SHP77 treated with DMSO at 0.1 percent for 48 hours (cell line): ENCODE data around the gene CEP44.
"Not testable (repeated sequence)": the region's sequence is repeated elsewhere in the genome, so short reads cannot be mapped to it uniquely, and the experiment has no call there.

Experiments
- DNase-seq: peaks from one replicate; lab custom pipeline; 2025; lab: John Stamatoyannopoulos, UW

Gene CEP44

DNA sequence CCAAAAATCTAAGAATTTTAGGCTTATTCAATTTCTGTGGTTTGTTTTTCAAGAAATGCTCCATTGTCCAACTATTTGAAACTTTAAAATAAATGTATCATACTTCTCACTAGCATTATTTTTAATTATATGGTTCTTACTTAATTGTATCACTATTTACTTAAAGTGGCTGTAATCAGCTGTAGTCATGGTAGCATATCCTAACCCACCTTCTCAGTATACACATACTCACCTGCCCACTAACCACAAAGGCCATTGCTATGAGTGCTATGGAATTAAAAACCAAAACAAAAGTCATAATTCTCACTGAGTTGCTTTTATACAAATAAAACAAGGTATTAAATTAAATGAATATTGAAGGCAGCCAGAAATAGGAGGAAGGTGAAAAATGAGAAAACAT is 5.2 kb upstream of the CEP44 start:
- DNase-seq, result no peak

GRCh38 chr4:174279433-174280155 is 4.1 kb upstream of the CEP44 start:
- no peak for DNase-seq

GRCh38 chr4:174281182-174281737 is 2.5 kb upstream of the CEP44 start:
- no peak for DNase-seq

DNA sequence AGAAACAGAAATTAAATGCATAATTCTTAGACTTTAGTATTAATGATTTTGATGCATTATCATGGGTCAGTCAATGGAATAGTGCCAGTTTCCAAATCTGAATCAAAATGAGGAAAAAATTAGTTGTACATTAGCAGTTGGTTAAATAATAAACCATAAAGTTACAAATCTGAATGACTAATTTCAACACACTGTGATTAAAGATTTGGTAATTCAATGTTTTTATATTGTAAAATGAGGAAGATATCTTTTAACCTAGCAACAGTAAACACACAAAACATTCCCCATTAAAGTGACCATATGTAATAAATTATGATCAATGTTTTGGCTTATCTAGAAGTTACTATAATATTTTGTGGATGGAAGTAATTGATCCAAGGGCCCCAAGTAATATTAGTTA is 1.8 kb upstream of the CEP44 start:
- no peak for DNase-seq

DNA sequence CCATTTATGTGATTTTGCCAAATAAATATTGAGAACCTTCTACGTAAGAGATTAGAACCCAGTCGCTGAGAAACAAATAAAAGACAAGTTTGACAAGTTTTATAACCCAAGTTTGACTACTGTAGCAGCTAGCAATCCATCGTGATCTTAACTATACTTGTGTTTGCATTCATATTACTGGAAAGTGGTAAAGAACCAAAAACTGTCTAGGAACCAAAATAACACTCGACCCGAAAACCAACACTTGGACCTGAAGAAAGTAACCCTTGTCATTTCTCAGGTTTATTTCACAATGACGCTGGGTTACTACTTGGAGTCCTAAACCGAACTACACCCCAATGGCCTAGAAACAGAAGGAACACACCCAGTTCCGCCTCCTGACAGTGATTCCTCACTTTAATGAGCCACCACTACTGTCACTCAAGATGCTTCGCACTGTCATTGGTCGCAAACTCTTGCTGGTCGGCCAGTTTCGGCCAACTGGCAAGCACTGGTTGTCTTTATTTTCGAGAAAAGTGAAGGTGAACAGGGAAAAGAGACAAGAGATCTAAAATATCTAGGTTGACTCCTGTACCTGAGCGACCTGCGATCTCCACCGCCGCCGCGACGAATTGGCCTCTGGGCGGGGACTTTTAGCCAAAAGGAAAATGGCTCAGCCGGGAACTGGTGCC is 740 bp upstream of the CEP44 start:
- DNase-seq, result peak; percentile 59

DNA sequence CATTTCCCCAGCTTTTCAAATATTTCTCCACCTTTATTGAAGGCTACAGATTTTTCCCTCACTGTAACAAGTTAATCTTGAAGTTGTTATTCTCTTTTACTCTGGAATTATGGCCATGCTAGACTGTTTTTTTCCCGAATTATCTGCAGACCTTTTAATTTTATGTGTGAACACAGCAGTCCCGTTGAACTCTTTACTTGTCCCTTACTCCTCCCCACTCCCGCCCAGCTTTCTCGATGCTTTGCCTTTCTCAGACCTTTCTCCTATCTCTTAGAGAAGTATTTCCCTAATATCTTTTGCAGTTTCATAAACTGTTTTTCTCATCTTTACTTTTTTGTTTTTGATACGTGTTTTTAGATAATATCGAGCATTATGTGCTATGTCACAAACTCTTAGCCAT is 776 bp downstream of the CEP44 start:
- DNase-seq, result no peak

DNA sequence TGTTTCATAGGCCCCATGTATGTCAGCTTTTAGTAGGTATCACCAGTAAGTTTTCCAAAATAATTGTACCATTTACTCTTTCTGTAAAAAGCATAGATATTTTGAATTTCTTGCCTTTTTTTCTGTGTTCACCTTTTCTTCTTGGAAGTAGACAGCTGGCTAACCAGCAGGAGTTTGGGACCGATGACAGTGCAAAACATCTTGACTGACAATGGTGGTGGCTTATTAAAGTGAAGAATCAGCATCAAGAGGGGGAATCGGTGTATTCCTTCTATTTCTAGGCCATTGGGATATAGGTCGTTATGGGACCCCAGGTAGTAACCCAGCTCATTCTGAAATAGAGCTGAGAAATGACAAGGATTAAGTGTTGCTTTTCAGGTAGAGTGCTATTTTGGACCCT is 3.2 kb downstream of the CEP44 start:
- DNase-seq, result no peak

GRCh38 chr4:174292473-174292872 is 8.8 kb downstream of the CEP44 start:
- DNase-seq, result no peak

- not testable (repeated sequence) for DNase-seq
These were observed 10.9 kb downstream of the CEP44 start for GRCh38 chr4:174294641-174295040.

DNA sequence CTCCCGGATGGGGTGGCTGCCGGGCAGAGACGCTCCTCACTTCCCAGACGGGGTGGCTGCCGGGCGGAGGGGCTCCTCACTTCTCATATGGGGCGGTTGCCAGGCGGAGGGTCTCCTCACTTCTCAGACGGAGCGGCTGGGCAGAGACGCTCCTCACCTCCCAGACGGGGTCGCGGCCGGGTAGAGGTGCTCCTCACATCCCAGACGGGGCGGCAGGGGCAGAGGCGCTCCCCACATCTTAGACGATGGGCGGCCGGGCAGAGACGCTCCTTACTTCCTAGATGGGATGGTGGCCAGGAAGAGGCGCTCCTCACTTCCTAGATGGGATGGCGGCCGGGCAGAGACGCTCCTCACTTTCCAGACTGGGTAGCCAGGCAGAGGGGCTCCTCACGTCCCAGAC is 11.4 kb downstream of the CEP44 start:
- DNase-seq, result not testable (repeated sequence)

GRCh38 chr4:174303687-174304086 is 20.0 kb downstream of the CEP44 start:
- DNase-seq, result no peak

DNA sequence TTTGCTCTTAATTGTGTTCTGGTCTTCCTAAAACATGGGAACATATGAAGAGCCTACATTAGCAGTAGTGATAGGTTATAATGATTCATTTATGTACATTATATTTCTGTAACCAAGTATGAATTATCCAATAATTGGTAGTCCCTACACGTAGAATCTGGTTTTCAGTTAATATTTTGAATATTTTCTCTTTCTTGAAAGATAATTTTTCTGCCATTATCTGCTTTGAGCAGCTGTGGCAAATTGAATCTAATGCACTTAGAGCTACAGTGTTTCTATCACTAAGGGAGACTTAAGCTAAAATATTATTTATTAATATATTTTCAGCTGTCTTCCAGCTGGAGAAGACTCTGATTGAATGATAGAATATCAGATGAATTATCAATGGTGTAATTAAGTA is 21.0 kb downstream of the CEP44 start:
- no peak for DNase-seq

DNA sequence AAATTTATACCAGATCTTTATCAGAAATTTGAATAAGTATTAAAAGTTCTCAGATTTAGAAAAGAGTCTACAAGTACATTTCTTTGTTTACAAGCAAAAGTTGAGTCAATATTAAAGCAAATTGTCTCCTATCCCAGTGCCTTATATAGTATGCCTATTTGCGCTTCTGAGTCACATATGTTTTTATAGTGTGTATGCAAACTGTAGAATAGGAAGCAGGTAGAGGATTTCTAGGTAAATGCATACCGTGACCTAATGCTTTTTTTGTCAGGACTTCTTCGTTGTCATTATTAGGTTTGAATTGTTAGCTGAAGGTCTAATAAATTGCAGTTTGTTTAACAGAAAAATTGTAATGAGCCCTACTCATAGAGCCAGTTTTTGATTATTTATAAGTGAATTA is 22.2 kb downstream of the CEP44 start:
- no peak for DNase-seq

- DNase-seq, result no peak
These were observed 24.0 kb downstream of the CEP44 start for GRCh38 chr4:174307694-174308093.

GRCh38 chr4:174312993-174313392 is 29.3 kb downstream of the CEP44 start:
- DNase-seq, result no peak

GRCh38 chr4:174314274-174314673 is 30.6 kb downstream of the CEP44 start:
- DNase-seq, result no peak

DNA sequence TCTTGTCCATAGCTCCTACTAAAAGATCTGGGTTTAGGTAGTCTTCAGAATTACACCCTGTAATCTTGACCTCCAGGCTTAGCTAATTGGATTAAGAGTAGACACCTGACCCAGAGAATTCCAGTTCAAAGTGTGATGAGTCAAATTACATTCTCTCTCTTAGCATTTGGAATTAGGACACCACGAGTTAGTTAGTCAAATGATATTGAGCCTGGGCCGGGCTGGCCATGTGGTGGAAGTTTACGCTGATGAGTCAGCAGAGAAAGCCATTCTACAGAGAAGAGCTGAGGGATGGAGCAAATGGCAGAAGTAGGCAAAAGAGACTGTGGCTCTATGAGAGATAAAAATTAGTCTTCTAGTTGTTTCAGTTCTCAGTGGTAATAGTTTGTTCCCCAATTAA is 31.1 kb downstream of the CEP44 start:
- DNase-seq, result no peak

DNA sequence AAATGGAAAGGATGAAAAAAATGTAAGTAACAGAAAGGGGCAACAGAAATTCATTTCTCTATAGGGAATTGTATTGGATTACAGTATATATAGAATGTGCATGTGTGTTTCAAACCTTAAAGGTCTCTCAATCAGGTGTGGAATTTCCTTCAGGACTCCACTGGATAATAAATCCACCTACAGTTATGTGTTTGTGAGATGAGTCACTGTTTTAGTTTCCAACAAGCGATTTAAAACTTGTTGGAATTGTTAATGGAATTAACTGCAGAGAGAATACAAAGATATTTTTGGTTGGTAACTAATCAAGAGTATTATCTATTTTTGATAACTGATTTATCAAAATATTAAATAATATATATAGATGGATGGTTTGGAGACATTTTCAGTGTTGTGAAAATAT is 32.8 kb downstream of the CEP44 start:
- no peak for DNase-seq

DNA sequence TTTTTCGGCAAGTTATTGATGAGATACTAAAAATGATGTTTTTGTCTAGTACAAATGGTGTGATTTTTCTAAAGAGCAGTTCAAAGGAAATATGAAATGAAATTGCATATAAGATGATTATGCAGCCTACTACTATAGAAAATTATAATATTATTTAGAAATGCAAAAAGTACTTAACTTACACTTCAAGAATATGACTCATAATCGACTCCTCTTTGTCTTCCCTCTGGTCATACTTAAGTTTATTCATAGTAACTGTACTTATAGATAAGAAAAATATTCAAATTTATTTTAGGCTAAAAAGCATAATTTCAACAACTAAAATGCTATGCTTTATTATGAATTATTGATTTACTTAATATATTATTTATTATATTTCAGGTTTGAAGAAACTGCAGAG is 33.2 kb downstream of the CEP44 start:
- DNase-seq, result no peak

DNA sequence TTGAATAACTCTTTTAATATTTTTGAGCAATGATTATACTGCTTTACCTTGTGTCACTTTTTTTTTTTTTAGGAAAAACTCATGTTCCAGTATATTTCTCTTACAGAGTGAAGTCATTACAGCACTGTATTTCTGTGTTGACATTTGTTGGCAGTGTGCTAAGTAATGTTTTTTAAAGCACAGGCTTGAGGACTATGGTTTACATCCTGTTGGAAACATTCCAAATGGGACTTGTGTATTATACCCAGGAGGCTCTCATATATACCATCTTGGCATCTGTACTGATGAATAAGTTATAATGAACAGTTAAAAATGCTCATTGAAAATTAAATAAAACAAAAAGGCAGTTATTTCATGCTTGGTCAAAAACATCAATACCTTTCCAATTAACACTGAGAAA is 33.8 kb downstream of the CEP44 start:
- no peak for DNase-seq

DNA sequence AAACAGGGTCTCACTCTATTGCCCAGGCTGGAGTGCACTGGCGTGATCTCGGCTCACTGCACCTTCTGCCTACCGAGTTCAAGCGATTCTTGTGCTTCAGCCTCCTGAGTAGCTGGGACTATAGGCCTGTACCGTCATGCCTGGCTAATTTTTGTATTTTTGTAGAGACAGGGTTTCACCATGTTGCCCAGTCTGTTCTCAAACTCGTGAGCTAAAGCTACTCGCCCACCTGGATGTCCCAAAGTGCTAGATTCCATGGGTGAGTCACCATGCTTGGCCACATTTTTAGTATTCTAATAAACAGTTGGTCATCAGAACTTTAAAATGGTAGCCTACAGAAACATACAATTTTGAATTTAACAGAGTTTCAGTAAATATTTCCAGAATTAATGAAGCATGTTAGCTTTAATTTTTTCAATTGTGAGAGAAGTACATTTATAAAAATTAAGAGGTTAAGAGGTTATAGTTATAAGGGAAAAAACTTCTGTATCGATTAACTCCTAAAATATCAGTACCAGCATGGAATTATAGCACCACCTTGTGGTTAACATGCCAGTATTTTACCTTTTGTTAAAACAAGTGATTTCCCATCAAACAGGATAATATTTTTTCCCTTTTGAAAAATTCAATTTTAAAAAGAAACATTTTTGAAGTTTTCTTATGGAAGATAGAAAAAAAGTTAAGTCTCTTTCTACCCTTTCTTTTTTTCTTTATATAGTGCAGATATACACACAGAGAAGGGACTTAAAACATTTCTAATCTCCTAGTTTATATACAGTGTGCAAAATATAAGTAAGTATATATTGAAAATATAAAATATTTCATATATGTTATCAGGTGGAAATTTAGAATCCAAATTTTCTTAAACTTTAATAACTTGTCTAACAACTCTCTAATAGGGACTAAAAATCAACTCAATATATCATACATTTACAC is 35.4 kb downstream of the CEP44 start:
- no peak for DNase-seq

DNA sequence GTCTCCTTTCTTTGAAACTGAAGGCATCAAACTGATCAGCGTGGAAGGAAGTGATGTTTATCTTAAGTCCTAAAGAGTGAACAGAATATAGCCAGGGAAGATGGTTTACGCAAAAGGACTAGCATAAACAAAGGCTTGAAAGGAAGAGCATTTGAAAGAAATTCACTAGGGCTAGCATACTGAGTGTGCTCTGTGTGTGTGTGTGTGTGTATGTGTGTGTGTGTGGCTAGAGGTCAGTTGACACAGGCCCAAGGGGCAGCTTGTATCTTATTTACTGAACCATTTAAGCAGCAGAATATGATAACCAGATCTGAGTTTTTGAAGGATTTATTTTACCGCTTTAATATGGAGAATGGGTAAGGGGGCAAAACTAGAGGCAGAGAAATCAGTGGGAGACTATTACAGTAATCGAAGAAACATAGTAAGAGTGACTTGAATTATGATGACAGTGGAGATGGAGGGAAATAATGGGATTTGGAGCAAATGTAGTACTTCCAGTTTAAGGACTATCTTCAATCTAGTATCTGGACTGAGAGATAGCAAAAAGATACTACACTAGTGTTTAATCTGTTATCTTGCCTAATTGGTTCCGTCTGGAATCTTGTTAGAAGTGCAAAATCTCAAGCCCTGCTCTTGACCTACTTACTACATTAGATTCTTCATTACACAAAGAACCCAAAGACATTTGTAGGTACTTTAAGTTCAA is 36.9 kb downstream of the CEP44 start:
- DNase-seq, result no peak
